Measurements from ENCODE around the gene KRTAP10-4.

GRCh38 chr21:44582055-44582454, 8.5 kb downstream of the KRTAP10-4 start:
- TF ChIP-seq, protein P1, sequence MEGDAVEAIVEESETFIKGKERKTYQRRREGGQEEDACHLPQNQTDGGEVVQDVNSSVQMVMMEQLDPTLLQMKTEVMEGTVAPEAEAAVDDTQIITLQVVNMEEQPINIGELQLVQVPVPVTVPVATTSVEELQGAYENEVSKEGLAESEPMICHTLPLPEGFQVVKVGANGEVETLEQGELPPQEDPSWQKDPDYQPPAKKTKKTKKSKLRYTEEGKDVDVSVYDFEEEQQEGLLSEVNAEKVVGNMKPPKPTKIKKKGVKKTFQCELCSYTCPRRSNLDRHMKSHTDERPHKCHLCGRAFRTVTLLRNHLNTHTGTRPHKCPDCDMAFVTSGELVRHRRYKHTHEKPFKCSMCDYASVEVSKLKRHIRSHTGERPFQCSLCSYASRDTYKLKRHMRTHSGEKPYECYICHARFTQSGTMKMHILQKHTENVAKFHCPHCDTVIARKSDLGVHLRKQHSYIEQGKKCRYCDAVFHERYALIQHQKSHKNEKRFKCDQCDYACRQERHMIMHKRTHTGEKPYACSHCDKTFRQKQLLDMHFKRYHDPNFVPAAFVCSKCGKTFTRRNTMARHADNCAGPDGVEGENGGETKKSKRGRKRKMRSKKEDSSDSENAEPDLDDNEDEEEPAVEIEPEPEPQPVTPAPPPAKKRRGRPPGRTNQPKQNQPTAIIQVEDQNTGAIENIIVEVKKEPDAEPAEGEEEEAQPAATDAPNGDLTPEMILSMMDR (conservative IDR thresholded peaks at IDR 0.05), result no peak
- TF ChIP-seq EZH2 (IDR thresholded peaks at IDR 0.05; ENCODE audit: low read depth), result no peak
